ENCODE results near the gene DMRTC2. TPM values are rescaled to one million over a fixed set of nuclear protein-coding genes. Genes with fewer than 3 reads are reported as not detected.

Gene DMRTC2
- total RNA-seq, 1 donor from 2014 or later: not detected

DNA sequence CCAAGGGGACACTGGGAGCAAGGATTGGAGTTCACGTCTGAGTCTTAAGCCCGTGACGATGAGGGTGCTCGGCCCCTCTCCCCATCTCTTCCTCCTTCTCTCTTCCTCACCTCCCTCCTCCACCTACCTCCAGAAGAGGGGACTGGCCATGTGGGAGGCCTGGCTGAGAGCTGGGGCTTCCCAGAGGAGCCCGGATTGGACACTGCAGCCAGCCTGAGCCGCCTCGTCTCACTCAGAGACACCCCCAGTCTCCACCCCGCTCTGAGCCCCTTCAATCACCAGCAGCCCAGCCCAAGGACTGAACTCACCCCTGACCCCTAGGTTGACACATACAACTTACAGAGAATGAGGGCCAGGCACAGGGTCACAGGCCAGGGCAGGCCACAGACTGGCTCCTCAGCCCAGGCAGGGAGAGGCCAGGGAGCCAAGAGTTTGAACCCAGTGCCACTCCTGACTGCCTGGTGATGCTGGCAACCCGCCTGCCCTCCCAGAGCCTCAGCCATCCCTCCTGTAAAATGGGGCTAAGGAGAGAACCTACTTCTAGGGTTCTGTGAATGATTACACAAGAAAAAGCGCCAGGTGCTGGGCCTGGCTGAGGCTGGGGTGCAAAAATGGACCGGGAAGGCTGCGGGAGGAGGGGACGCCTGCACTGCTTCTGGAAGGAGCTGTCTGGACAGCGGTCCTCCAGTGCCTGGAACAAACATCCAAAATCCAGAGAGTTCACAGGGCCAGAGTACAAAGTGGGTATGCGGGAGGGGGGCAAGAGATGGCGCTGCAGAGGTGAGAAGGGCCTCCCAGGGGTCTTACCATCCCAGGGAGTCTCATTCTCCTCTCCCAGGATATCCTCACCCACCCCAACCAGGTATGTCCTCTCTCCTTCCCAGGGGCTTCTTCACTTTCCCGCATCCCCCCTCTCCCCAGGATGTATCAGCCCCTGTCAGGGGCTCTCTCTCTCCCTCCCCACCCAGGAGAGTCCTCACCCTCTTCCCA lies 33.4 kb downstream of the DMRTC2 start:
- Mint-ChIP-seq H3K27me3 (ENCODE audit: low read depth) (no peaks in the 10 kb centered on the region), H3K4me1 (ENCODE audit: low read depth) (peaks cover 43% of the 10 kb centered on the region), H3K9me3 (no peaks in the 10 kb centered on the region), H3K36me3 (ENCODE audit: low read depth) (peaks cover 8% of the 10 kb centered on the region), H3K4me3 (ENCODE audit: low read depth) (no peak overlapping the region), H3K27ac (peak overlapping the region; percentile 22)
- intact Hi-C loops (cut with micrococcal nuclease): no loop called here
- no peak for DNase-seq (ENCODE audit: low spot score)

DNA sequence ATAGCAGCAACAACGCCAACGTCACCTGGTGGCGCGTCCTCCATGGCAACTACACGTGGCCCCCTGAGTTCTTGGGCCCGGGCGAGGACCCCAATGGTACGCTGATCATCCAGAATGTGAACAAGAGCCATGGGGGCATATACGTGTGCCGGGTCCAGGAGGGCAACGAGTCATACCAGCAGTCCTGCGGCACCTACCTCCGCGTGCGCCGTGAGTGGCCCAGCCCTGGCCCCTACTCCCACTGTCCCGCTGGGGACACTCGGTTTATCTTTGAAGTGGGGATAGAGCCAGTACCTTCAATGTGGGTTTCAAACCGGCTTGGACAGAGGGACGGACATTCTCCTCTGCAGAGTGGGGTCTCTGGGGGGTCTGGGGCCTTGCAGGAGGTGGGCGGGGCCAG lies 34.2 kb downstream of the DMRTC2 start:
- H3K27ac Mint-ChIP-seq: no peak overlapping the region
- intact Hi-C loops (cut with micrococcal nuclease): no loop called here

DNA sequence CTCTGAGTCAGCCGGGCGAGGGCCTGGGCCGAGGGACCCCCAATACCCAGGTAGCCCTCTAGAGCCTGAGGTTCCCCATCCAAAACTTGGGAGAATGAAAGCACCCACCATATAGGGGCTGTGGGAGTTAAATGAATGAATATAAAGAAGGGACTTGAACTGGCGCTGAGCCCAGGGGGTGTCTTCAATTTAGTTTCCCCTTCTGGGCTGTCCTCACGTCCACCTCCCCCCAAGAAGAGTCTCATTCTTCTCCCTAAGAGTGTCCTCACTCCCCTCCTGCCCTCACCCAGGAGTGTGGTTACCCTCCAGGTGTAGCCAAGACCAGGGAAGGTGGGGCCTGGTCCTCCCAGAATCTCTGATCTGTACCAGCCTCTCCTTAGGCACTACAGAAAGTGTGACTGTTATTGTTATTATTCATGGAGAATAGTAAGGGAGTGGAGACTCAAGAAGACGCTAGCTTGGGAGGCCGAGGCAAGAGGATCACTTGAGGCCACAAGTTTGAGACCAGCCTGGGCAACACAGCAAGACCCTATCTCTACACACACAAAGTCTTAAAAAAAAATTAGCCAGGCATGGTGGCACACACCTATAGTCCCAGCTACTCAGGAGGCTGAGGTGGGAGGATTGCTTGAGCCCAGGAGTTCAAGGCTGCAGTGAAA lies 35.0 kb downstream of the DMRTC2 start:
- DNase-seq (ENCODE audit: low spot score): no peak
- H3K36me3 Mint-ChIP-seq (ENCODE audit: low read depth): peaks cover 18% of the 10 kb centered on the region
- intact Hi-C loops (cut with micrococcal nuclease): no loop called here
- no peaks in the 10 kb centered on the region for H3K27me3 Mint-ChIP-seq (ENCODE audit: low read depth)
- peak overlapping the region; percentile 44 for H3K4me3 Mint-ChIP-seq (ENCODE audit: low read depth)
- peak overlapping the region; percentile 57 for H3K27ac Mint-ChIP-seq
- peaks cover 40% of the 10 kb centered on the region for H3K4me1 Mint-ChIP-seq (ENCODE audit: low read depth)
- H3K9me3 Mint-ChIP-seq: no peaks in the 10 kb centered on the region

More for the DNA sequence above, 34.2 kb downstream of the DMRTC2 start:
- DNase-seq (ENCODE audit: low spot score): no peak
- Mint-ChIP-seq H3K36me3 (ENCODE audit: low read depth) (peaks cover 13% of the 10 kb centered on the region), H3K27me3 (ENCODE audit: low read depth) (no peaks in the 10 kb centered on the region), H3K9me3 (no peaks in the 10 kb centered on the region), H3K4me1 (ENCODE audit: low read depth) (peaks cover 41% of the 10 kb centered on the region), H3K4me3 (ENCODE audit: low read depth) (no peak overlapping the region)

DNA sequence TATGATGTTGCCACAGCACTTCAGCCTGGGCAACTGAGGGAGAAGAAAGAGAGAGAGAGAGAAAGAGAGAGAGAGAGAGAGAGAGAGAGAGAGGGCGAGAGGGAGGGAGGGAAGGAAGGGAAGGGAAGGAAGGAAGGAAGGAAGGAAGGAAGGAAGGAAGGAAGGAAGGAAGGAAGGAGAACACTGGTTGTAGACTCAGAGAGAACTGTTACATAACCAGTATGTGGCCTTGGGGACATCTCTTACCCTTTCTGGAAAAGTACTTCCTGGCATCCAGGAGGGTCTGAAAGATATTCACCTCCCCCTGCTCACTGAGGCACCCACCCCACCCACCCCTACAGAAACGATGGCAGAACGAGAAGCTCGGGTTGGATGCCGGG lies 35.5 kb downstream of the DMRTC2 start:
- Mint-ChIP-seq H3K4me1 (ENCODE audit: low read depth) (peaks cover 43% of the 10 kb centered on the region), H3K4me3 (ENCODE audit: low read depth) (peak overlapping the region; percentile 44), H3K9me3 (no peaks in the 10 kb centered on the region), H3K27me3 (ENCODE audit: low read depth) (no peaks in the 10 kb centered on the region), H3K36me3 (ENCODE audit: low read depth) (peaks cover 23% of the 10 kb centered on the region), H3K27ac (peak overlapping the region; percentile 57)
- intact Hi-C loops (cut with micrococcal nuclease): no loop called here
- no peak for DNase-seq (ENCODE audit: low spot score)

DNA sequence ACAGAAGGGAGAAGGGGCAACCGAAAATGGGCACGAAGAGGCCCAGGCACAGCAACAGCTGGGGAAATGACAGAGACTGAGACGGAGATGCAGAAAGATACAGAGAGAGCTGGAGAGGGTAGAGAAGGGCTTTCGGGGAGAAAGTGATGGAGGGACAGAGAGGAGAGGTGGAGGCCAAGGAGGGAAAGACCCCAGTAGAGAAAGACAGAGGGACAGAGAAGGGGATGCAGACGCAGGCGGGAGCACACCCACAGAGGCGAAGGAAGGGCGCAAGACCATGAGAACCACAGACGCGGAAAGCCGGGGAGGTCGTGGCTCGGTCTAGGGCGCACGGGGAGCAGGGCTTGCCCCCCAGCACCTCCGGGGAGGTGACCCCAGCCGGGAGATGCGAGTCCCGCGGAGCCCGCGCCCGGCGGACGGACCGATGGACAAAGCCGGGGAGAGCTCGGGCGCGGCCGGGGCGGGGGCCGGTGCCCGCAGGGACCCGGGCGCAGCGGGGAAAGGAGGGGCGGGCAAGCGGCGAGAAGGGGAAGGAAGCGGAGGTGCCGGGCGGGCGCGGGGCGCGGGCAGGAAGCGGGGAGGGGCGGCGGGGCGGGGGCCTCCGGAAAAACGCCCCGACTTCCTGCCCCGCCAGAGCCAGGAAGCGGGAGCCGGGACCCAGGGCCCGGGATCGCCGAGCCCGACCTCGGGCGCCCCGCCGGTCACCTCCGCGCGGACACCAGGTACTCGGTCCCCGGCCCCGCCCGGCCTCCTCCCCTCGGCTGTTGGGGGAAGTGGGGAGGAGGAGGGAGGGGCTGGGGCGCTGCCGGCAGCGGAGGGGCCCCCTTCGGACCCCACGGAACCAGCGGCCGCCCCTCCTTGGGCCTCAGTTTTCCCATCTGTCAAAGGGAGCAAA lies 38.0 kb downstream of the DMRTC2 start, which contains the start of gene ARHGEF1:
ARHGEF1 (plus strand) TSS at position 617 of the 895 bp plus-strand sequence. CDS start 4,899 bp downstream, outside the sequence.
- Mint-ChIP-seq H3K36me3 (ENCODE audit: low read depth) (peaks cover 39% of the 10 kb centered on the region), H3K27ac (peak within 1 kb of the TSS; percentile 99), H3K4me1 (ENCODE audit: low read depth) (peaks cover 39% of the 10 kb centered on the region), H3K27me3 (ENCODE audit: low read depth) (no peaks in the 10 kb centered on the region), H3K4me3 (ENCODE audit: low read depth) (peak within 1 kb of the TSS; percentile 100), H3K9me3 (no peaks in the 10 kb centered on the region)
- intact Hi-C loops (cut with micrococcal nuclease): no loop called here
- DNase-seq (ENCODE audit: low spot score): peak; percentile 53

DNA sequence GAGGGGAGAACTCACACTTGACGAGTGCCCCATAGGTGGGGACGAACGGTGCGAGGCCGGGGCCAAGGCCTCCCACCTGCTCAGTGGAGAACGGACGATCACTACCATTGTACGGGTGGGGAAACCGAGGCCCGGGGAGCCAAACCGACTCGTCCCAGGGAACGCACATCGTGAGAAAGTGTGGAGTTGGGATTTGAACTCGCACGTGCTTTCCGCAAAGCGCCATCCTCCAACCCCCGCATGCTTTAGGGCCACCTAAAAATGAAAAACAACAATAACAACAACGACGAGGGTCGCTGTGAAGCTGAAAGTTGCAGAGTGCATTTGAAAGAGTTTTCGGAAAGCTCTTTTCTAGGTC lies 38.6 kb downstream of the DMRTC2 start:
- DNase-seq (ENCODE audit: low spot score): no peak
- Mint-ChIP-seq H3K27ac (peak overlapping the region; percentile 94), H3K27me3 (ENCODE audit: low read depth) (no peaks in the 10 kb centered on the region), H3K4me1 (ENCODE audit: low read depth) (peaks cover 40% of the 10 kb centered on the region), H3K36me3 (ENCODE audit: low read depth) (peaks cover 45% of the 10 kb centered on the region), H3K4me3 (ENCODE audit: low read depth) (peak overlapping the region; percentile 81), H3K9me3 (no peaks in the 10 kb centered on the region)
- intact Hi-C loops (cut with micrococcal nuclease): no loop called here

DNA sequence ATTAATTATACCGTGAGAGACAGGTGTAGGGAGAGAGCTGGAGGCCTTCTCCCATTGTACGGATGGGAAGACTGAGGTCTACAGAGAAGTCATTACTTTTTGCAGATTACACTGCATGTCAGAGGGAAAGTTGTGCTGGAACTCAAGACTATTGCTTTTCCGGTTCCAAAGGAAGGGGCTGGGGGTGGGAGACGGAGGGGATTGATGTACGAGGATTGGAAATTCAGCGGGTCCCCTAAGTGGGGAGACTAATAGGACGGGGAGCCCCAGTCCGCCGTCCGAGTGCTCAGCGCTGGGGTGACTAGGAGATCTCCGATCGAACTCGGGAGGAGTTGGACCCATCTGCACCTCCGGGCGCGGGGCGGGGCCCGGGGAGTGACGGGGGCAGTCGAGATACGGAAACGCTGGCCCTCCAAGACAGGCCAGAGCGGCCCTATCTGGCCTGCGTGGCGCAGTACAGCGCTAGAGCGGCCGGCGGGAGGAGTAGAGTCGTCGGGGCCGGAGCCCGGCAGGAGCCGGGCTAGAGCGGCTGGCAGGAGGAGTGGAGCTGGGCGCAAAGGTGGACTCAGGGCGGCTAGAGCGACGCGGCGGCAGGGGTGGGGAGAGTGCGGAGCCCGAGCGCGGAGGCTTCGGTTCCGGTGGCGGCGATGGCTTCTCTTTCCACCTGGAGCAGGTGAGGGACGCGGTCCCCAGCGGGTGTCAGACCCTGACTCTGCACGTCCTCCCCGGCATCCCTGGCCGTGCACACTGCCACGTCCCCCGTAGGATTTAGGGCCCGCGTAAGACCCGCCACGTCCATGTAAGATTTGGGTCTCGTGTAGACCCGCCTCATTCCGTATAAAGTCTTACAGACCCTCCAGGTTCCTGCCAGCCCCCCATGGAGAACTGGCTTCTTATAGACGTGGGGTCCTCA lies 39.2 kb downstream of the DMRTC2 start:
- no peaks in the 10 kb centered on the region for H3K9me3 Mint-ChIP-seq
- peak; percentile 90 for DNase-seq (ENCODE audit: low spot score)
- peak overlapping the region; percentile 94 for H3K27ac Mint-ChIP-seq
- intact Hi-C loops (cut with micrococcal nuclease): loop anchor here (1.0 kb wide), 3 partner anchors 9 to 24 kb away; partner anchors contain the start of gene RPS19
- peaks cover 45% of the 10 kb centered on the region for H3K4me1 Mint-ChIP-seq (ENCODE audit: low read depth)
- peak overlapping the region; percentile 81 for H3K4me3 Mint-ChIP-seq (ENCODE audit: low read depth)
- H3K27me3 Mint-ChIP-seq (ENCODE audit: low read depth): no peaks in the 10 kb centered on the region
- H3K36me3 Mint-ChIP-seq (ENCODE audit: low read depth): peaks cover 50% of the 10 kb centered on the region

DNA sequence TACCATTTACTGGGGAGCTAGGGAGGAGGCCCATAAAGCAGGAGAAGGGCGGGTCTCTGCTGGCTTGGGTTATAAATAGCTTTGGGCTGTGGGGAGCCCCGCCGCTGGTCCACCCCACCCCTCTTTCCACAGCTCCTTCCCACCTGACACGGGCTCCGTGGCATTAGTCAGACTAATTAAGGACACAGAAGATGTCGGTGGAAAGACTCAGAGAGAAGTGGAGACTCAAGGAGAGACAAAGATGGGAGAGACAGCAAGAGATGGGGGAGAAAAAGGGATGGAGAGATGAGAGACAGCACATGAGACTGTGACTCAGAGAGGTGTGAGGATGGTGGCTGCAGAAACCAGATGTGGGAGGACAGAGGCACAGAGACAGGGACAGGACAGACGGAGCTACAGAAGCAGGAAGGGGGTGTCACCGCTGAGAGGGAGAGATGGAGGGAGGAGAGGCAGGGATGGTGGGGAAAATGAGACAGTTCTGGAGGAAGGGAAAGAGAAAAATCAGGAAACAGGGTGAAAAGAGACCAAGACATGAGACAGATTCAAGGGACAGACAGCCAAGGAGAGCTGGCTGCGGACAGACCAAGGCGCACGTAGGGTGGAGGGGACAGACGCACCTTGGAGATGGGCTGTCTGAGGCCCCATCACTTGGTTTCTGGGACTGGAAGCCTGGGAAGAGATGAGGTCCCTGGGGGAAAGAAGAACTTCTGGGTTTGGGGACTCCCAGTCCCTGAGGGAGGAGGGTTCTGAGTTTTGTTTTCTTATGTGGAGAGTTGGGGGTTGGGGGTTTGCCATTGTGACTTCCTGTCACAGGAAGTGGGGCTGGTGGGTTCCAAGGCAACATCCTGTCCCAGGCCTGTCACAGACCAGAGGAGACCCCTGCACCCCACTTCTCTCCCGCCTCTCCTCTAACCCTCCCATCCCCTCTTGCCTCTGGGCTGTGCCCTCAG lies 42.2 kb downstream of the DMRTC2 start:
- Mint-ChIP-seq H3K4me3 (ENCODE audit: low read depth) (peak overlapping the region; percentile 81), H3K9me3 (no peaks in the 10 kb centered on the region), H3K4me1 (ENCODE audit: low read depth) (peaks cover 53% of the 10 kb centered on the region), H3K27me3 (ENCODE audit: low read depth) (no peaks in the 10 kb centered on the region), H3K36me3 (ENCODE audit: low read depth) (peaks cover 68% of the 10 kb centered on the region), H3K27ac (peak overlapping the region; percentile 86)
- intact Hi-C loops (cut with micrococcal nuclease): loop anchor here (1.0 to 2.0 kb wide), 2 partner anchors 42 to 58 kb away; partner anchors contain the start of gene ERFL
- DNase-seq (ENCODE audit: low spot score): peak; percentile 67

DNA sequence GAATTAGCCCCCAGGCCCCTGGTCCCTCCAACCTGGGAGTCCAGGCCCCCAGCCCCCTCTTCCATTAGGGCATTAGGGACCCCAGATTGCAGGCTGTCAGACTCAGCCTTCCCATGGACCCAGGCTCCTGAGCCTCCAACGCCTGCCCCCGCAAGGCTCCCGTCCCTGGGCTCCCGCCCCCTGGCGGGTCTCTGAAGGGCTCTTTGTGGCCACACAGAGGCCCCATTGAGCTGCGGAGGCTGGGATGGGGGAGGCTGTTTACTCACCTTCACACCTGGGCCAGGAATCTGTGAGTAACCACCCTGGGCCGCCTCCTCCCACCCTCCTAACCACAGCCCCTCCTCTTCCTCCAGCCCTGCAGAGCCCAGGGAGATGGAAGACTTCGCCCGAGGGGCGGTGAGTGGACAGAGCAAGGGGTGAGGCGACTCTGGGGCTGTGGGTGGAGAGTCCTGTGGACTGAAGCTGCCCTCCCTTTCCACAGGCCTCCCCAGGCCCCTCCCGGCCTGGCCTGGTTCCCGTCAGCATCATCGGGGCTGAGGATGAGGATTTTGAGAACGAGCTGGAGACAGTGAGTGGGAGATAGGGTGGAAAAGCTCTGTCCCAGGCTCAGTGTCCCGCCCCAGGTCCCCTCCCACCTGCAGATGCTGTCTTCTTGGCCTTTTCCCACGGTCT lies 43.0 kb downstream of the DMRTC2 start:
- Mint-ChIP-seq H3K9me3 (no peaks in the 10 kb centered on the region), H3K27ac (peak overlapping the region; percentile 86), H3K27me3 (ENCODE audit: low read depth) (no peaks in the 10 kb centered on the region), H3K36me3 (ENCODE audit: low read depth) (peaks cover 63% of the 10 kb centered on the region), H3K4me3 (ENCODE audit: low read depth) (peak overlapping the region; percentile 81), H3K4me1 (ENCODE audit: low read depth) (peaks cover 48% of the 10 kb centered on the region)
- intact Hi-C loops (cut with micrococcal nuclease): loop anchor here (1.0 to 2.0 kb wide), 2 partner anchors 41 to 57 kb away; partner anchors contain the start of gene ERFL
- DNase-seq (ENCODE audit: low spot score): peak; percentile 66

DNA sequence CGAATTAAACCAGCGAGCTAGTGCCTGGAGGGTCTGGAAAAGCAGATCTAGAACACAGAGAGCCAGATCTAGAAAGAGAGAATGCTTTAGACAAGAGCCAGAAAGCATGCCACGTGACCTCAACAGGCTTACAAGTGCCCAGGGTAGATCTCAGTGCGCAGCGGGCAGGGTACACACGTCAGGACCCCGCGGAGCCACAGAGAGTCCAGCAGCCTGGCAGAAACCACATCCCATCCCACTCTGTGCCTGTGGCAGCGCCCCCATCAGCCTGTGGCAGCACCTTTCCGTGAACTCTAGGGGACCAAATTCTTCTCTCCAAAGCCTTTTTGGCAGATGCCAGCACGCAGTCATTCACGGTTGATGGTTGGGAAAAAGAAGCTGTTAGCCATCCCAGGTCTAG lies 44.1 kb downstream of the DMRTC2 start:
- H3K4me3 Mint-ChIP-seq (ENCODE audit: low read depth): no peak overlapping the region
- intact Hi-C loops (cut with micrococcal nuclease): no loop called here
- peaks cover 62% of the 10 kb centered on the region for H3K36me3 Mint-ChIP-seq (ENCODE audit: low read depth)
- no peaks in the 10 kb centered on the region for H3K9me3 Mint-ChIP-seq
- peaks cover 50% of the 10 kb centered on the region for H3K4me1 Mint-ChIP-seq (ENCODE audit: low read depth)
- DNase-seq (ENCODE audit: low spot score): no peak
- H3K27ac Mint-ChIP-seq: peak overlapping the region; percentile 67
- H3K27me3 Mint-ChIP-seq (ENCODE audit: low read depth): no peaks in the 10 kb centered on the region
